Activated naive CD4-positive, alpha-beta T cell treated with anti-CD3 and anti-CD28 coated beads, Interleukin-2, amount 50 U/mL, for 24 hours (primary cell): ENCODE measurements around the gene MET.
"Not testable (repeated sequence)": the region's sequence is repeated elsewhere in the genome, so short reads cannot be mapped to it uniquely, and the experiment has no call there.

ENCODE experiments used
- H3K27ac Mint-ChIP-seq: one replicate; pipeline ENCODE4 v1.8.0; 2021; ENCODE audit warnings: mild to moderate bottlenecking, mixed read lengths
- H3K27me3 Mint-ChIP-seq: one replicate; pipeline ENCODE4 v1.8.0; 2021; ENCODE audit warnings: mixed read lengths
- H3K36me3 Mint-ChIP-seq: one replicate; pipeline ENCODE4 v1.8.0; 2021; ENCODE audit warnings: mixed read lengths
- H3K4me1 Mint-ChIP-seq: one replicate; pipeline ENCODE4 v1.8.0; 2021; ENCODE audit warnings: mixed read lengths
- H3K4me3 Mint-ChIP-seq: one replicate; pipeline ENCODE4 v1.8.0; 2021; ENCODE audit warnings: mild to moderate bottlenecking, mixed read lengths
- H3K9me3 Mint-ChIP-seq: one replicate; pipeline ENCODE4 v1.8.0; 2021; ENCODE audit warnings: mixed read lengths

MET gene

DNA sequence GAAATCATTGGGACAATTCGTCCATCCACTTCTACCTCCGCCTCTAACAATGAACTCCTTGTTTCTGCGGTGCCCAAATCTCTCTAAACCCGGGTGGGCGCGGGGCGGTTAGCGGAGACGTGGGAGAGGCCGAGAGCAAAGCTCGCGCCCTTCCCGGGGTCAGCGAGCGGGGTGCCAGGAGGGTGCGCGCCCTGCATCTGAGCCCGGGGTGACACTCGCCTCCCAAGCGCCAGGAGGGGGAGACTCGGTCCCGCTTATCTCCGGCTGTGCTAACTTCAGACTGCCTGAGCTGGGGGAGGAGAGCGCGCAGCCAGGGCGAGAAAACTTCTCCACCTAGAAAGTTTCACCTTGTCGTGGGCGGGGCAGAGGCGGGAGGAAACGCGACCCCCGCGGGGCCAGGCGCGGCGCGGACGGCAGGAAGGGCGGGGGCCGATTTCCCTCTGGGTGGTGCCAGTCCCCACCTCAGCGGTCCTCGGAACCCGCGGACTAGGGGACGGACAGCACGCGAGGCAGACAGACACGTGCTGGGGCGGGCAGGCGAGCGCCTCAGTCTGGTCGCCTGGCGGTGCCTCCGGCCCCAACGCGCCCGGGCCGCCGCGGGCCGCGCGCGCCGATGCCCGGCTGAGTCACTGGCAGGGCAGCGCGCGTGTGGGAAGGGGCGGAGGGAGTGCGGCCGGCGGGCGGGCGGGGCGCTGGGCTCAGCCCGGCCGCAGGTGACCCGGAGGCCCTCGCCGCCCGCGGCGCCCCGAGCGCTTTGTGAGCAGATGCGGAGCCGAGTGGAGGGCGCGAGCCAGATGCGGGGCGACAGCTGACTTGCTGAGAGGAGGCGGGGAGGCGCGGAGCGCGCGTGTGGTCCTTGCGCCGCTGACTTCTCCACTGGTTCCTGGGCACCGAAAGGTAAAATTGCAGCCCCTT, at the start of gene MET:
MET (plus strand) TSS at position 516 of the 915 bp plus-strand sequence. CDS start 26,889 bp downstream, outside the sequence.
- Mint-ChIP-seq H3K36me3 (no peaks in the 10 kb centered on the region), H3K27ac (no peak within 1 kb of the TSS), H3K9me3 (no peaks in the 10 kb centered on the region), H3K4me1 (peaks cover 4% of the 10 kb centered on the region), H3K4me3 (peak within 1 kb of the TSS; percentile 53), H3K27me3 (peaks cover 34% of the 10 kb centered on the region)

DNA sequence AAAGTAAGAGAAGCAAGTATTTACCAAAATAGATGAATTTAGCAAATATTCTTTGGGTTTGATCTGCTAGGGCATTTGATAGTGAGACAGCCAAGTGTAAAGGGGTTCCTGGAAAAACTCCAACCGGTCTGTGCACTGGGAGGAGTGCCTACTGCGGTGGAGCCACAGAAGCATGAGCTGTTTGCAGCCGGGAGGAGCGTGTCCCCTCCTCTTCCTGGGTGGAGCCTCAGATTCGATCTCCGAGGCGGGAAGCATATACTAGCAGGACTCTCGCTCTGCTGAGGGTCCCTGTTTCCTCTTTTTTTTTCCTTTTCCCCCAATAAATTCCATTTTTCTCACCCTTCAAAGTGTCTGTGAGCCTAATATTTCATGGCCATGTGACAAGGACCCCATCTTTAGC, 45.1 kb upstream of the MET start:
- H3K9me3 Mint-ChIP-seq, result no peaks in the 10 kb centered on the region
- no peaks in the 10 kb centered on the region for H3K36me3 Mint-ChIP-seq

DNA sequence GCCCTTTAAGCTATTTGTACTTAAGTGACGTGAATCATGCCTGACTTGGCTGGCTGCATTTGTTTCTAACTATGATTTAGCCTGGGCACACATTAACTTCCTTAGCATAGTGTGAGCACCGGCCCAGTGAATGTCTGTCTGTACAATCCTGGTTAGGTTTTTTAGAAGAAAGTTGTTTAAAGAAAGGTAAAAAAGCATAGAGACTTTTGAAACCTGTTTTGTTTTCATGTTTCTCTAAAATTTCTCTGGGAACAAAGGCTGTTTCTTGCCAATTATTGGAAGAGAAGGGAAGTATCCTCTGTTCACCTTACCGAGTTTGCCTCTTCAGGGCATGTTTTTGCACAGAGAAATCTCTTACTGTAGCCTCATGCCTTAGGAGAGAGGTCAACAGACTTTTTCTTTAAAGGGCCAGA, 42.9 kb upstream of the MET start:
- no peak overlapping the region for H3K4me3 Mint-ChIP-seq
- no peaks in the 10 kb centered on the region for H3K9me3 Mint-ChIP-seq
- H3K36me3 Mint-ChIP-seq, result no peaks in the 10 kb centered on the region
- no peak overlapping the region for H3K27ac Mint-ChIP-seq
- no peaks in the 10 kb centered on the region for H3K4me1 Mint-ChIP-seq
- peaks cover 6% of the 10 kb centered on the region for H3K27me3 Mint-ChIP-seq

More for the DNA sequence above, 45.1 kb upstream of the MET start:
- no peak overlapping the region for H3K4me3 Mint-ChIP-seq
- peaks cover 10% of the 10 kb centered on the region for H3K27me3 Mint-ChIP-seq
- no peak overlapping the region for H3K27ac Mint-ChIP-seq
- no peaks in the 10 kb centered on the region for H3K4me1 Mint-ChIP-seq

DNA sequence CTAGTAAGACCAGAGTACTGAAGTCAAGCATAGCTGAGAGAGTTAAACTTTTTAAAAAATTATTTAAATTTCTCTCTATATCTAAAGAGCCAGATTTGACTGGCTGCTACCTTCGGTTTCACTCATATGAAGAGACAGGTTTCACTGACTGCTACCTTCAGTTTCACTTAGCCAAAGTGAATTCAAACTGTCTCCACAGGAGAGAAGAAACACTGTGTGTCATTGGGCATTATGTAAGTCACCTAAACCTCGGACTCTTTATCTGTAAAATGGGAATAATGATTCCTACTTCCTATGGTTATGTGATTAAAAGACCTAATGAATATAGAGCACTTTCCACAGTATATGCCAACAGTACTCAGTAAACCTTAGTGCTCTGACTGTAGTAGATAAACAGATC, 41.6 kb upstream of the MET start:
- no peaks in the 10 kb centered on the region for H3K4me1 Mint-ChIP-seq
- H3K27ac Mint-ChIP-seq, result no peak overlapping the region
- peaks cover 4% of the 10 kb centered on the region for H3K27me3 Mint-ChIP-seq
- H3K4me3 Mint-ChIP-seq, result no peak overlapping the region
- H3K9me3 Mint-ChIP-seq, result no peaks in the 10 kb centered on the region
- H3K36me3 Mint-ChIP-seq, result no peaks in the 10 kb centered on the region

DNA sequence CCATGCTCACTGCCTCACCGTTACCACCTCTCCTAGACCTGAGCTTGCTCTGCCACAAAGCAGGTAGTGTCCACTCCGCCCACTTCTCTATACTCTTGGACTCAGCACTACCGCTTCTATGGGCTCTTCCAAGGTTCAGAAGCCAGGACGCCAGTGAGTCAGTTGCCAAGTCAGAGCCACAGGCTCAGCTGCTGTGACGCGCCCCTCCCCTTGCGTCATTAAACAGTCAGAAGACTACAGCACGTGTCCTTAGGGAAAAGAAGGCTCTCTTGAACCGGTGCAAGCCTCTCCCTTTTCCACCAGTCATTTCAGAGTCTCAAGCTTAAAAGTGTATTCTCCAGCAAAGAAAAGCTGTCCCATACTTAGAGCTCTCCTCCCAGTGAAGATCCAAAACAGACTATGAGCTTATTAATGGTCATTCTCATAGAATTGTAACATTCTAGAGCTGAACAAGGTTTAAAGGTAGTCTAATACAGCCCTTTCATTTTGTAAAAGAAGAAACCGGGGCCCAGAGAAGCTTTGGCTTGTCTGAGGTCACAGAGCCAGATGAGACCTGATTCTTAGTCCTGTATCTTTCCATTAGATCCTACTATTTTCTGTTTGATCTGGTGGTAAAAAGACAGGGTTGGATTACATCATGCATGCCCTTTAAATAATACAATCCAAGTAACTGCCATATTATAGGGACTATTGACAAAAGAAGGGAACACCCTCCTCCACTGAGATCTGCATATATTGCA, 40.9 kb upstream of the MET start:
- H3K9me3 Mint-ChIP-seq, result no peaks in the 10 kb centered on the region
- H3K4me1 Mint-ChIP-seq, result no peaks in the 10 kb centered on the region
- no peaks in the 10 kb centered on the region for H3K36me3 Mint-ChIP-seq

DNA sequence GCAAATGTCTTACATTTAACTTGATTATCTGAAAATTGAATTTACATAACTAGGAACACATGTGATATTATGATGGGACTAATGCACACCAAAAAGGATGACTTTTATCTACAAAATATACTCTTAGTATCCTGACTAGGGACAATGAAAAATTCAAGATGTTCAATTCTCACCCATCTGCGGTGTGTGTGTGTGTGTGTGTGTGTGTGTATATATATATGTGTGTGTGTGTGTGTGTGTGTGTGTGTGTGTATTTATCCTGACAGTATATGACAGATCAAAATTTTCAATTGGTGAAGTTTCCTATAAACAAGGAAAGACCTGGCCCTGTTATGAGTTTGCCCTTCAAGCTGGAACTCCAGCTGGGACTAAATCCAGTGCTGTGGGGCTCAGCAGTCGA, 40.3 kb upstream of the MET start:
- H3K27me3 Mint-ChIP-seq, result peaks cover 3% of the 10 kb centered on the region
- no peaks in the 10 kb centered on the region for H3K4me1 Mint-ChIP-seq
- no peak overlapping the region for H3K4me3 Mint-ChIP-seq

More for the DNA sequence above, 40.9 kb upstream of the MET start:
- Mint-ChIP-seq H3K27me3 (peaks cover 3% of the 10 kb centered on the region), H3K27ac (no peak overlapping the region), H3K4me3 (no peak overlapping the region)

DNA sequence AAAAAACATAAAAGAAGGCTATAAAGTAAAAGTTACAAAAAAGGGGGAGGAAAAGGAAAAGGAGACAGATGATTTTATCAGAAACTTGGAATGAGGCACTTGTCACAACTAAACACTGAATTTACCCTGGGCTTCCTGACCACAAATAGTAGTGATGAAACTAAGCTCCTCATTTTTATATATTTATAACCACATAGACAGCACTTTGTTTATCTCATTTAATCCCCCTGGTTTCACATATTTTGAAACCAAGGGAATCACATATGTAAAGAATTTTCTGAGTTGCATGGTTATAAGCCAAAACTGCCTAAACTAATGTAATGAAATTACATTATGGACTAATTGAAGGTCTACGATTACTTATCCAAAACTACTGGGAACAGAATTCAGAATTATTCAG, 39.6 kb upstream of the MET start:
- Mint-ChIP-seq H3K4me3 (no peak overlapping the region), H3K27ac (no peak overlapping the region), H3K27me3 (peaks cover 1% of the 10 kb centered on the region), H3K4me1 (no peaks in the 10 kb centered on the region), H3K9me3 (no peaks in the 10 kb centered on the region), H3K36me3 (no peaks in the 10 kb centered on the region)

More for the DNA sequence above, 40.3 kb upstream of the MET start:
- H3K27ac Mint-ChIP-seq, result no peak overlapping the region
- H3K9me3 Mint-ChIP-seq, result no peaks in the 10 kb centered on the region
- H3K36me3 Mint-ChIP-seq, result no peaks in the 10 kb centered on the region

DNA sequence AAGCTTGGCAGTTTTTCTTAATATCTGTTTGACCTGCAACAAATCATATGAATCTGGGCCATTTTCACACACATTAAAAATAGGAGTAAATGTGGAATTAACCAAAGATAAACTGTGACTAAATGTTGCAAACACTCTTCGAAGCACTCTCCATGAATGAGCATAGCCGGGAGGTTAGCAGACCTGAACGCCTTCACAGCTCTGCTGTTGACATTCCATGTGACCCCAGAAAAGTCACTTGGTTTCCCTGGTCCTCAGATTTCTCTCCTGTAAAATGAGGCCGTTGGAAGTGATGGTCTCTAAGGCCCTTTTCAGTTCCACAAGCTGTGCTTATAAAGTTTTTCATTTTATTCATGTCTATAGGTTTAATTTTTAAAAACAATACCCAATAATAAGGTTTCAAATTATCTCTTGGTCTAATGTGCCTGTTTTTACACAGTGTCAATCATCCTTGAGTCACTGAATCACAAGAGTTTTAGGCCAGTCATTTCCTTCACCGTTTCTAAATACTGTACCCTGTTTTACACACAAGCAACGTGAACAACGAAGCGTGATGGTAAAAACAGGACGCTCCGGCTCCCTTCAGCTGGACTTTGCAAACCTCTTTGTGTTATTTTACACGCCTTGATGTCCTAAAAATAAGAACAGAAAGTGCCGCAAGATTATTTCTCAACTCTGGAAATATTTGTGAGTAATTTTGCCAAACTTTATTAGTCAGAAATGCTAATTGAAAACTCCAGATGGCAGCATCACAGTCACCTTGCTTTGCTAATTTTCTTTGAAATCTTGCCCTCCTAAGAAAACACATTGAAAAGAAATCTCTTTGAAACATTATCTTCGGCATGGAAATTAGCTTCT, 38.6 kb upstream of the MET start:
- no peaks in the 10 kb centered on the region for H3K36me3 Mint-ChIP-seq
- H3K27me3 Mint-ChIP-seq, result no peaks in the 10 kb centered on the region
- H3K27ac Mint-ChIP-seq, result no peak overlapping the region
- H3K4me3 Mint-ChIP-seq, result no peak overlapping the region
- H3K9me3 Mint-ChIP-seq, result no peaks in the 10 kb centered on the region
- H3K4me1 Mint-ChIP-seq, result no peaks in the 10 kb centered on the region

DNA sequence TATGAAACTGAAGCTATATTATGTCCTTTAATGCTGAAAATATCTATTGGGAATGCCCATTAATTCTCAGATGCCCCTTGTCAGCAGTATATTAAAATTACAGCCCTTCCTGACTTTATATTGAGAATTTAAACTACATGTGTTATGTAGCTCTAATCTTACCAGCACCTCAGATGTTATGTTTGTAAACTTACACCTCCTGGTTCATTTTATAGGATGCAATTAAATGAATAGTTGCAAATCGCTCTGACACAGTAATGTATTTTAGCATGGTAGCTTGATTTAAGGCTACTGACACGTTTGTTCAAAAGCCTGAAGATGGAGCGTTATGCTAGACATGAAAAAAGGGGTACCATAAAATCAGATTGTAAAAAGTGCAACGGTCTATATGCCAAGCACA, 35.0 kb upstream of the MET start:
- Mint-ChIP-seq H3K4me1 (no peaks in the 10 kb centered on the region), H3K27ac (no peak overlapping the region), H3K4me3 (no peak overlapping the region), H3K9me3 (no peaks in the 10 kb centered on the region), H3K36me3 (no peaks in the 10 kb centered on the region), H3K27me3 (no peaks in the 10 kb centered on the region)

DNA sequence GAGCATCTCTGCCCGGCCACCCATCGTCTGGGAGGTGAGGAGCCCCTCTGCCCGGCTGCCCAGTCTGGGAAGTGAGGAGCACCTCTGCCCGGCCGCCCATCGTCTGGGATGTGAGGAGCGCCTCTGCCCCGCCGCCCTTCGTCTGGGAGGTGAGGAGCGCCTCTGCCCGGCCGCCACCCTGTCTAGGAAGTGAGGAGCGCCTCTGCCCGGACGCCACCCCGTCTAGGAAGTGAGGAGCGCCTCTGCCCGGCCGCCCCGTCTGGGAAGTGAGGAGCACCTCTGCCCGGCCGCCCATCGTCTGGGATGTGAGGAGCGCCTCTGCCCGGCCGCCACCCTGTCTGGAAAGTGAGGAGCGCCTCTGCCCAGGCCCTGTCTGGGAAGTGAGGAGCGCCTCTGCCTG, 33.4 kb upstream of the MET start:
- H3K27ac Mint-ChIP-seq, H3K9me3 Mint-ChIP-seq, H3K36me3 Mint-ChIP-seq, H3K27me3 Mint-ChIP-seq, H3K4me3 Mint-ChIP-seq, H3K4me1 Mint-ChIP-seq: not testable (repeated sequence)

DNA sequence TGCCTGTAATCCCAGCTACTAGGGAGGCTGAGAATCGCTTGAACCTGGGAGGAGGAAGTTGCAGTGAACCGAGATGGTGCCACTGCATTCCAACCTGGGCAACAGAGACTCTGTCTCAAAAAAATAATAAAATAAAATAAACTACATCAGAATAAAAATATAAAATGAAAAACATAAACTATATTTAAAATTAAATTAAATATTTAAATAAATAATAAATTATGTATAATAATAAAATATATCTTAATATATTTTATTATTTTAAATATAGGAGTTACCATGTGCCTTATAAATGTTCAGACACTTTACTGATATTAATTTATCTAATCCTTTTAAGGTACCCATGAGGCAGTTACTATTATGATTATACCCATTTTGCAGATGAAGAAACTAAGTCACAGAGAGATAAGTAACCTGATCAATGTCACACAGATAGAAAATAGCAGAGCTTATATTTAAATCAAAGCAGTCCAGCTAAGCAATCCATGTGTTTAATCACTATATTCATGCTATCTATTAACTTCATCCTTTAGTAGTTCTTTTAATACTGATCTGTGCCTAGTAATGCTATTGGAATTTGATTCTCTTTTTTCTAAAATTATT, 30.3 kb upstream of the MET start:
- Mint-ChIP-seq H3K4me1 (no peaks in the 10 kb centered on the region), H3K36me3 (no peaks in the 10 kb centered on the region), H3K27me3 (peaks cover 6% of the 10 kb centered on the region), H3K9me3 (no peaks in the 10 kb centered on the region), H3K27ac (no peak overlapping the region), H3K4me3 (no peak overlapping the region)

DNA sequence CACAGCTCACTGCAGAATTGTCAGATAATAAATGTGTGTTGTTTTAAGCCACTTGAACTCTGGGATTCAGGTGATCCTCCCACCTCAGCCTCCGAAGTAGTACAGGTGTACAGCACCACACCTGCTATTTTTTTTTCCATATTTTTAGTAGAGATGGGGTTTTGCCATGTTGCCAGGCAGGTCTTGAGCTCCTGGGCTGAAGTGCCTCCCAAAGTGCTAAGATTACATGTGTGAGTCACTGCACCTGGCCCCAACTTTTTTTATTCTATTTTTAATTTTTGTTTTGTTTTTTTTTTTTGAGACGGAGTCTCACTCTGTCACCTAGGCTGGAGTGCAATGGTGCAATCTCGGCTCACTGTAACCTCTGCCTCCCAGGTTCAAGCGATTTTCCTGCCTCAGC, 28.8 kb upstream of the MET start:
- not testable (repeated sequence) for H3K27me3 Mint-ChIP-seq, H3K27ac Mint-ChIP-seq, H3K4me1 Mint-ChIP-seq, H3K9me3 Mint-ChIP-seq, H3K4me3 Mint-ChIP-seq, H3K36me3 Mint-ChIP-seq

DNA sequence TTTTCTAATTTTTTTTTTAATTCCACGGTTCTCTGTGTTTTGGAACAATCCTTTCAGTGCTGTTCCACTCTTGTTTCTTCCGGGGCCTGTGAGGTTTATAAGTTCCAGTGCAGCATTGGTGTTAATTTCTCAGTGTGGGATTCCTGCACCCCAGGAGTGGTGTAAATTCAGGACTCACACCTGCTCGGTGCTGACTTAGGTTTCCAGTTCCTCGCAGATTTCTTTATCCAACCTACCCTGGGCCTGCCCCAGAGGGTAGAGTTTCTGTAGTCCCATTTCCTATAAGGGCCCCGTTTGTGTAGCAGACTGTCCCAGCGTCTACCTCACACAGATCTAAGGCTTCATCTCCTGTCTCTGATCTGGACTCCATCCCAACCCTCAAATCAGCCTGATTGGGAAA, 27.4 kb upstream of the MET start:
- Mint-ChIP-seq H3K36me3 (no peaks in the 10 kb centered on the region), H3K4me1 (no peaks in the 10 kb centered on the region), H3K27ac (no peak overlapping the region), H3K9me3 (no peaks in the 10 kb centered on the region), H3K4me3 (no peak overlapping the region), H3K27me3 (peaks cover 6% of the 10 kb centered on the region)

DNA sequence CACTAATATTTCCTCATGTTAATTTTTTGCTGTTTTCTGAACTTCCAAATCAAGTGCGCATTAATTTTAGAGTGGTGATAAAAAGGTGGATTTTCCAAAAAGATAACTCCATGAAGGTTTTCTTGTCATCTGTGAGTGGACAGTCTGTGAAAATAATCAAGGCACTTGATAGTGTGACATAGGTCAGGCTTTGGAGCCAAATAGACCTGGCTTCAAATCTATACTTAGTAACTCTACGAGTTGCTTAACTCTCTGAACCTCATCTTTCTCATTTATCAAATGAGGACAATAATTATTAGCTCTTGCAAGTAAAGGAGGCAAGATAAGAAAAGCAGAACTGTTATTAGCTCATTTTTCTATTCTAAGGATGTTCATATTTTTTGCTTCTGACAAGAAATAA, 24.7 kb upstream of the MET start:
- no peaks in the 10 kb centered on the region for H3K4me1 Mint-ChIP-seq
- H3K4me3 Mint-ChIP-seq, result no peak overlapping the region
- H3K27me3 Mint-ChIP-seq, result peaks cover 12% of the 10 kb centered on the region
- no peaks in the 10 kb centered on the region for H3K9me3 Mint-ChIP-seq
- no peak overlapping the region for H3K27ac Mint-ChIP-seq
- H3K36me3 Mint-ChIP-seq, result no peaks in the 10 kb centered on the region

DNA sequence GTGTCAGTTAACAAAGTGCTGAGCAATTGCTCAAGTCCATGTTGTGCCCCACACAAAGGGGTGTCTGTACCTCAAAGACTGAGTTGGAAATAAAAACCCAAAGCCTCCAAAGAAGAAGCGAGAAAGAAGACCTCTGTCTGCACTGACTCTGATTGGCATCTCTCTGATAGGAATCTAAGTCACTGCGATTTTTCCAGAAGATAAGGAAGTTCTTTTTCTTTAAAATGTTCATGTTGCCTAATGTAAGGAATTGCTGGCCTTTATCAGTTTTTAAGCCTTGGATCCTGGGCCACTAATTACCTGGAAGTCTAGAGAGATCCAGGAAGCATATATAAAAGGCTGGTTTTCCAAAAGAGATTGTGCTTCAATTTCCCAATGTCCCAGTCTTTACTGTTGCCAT, 24.1 kb upstream of the MET start:
- no peaks in the 10 kb centered on the region for H3K9me3 Mint-ChIP-seq
- no peak overlapping the region for H3K27ac Mint-ChIP-seq
- H3K4me3 Mint-ChIP-seq, result no peak overlapping the region
- H3K27me3 Mint-ChIP-seq, result peaks cover 10% of the 10 kb centered on the region
- H3K4me1 Mint-ChIP-seq, result no peaks in the 10 kb centered on the region
- H3K36me3 Mint-ChIP-seq, result no peaks in the 10 kb centered on the region
